Measurements from ENCODE around the gene CP.
A peak's percentile ranks its signal among the peaks of the same experiment; 100 is the strongest.
"Not testable (repeated sequence)": the region's sequence is repeated elsewhere in the genome, so short reads cannot be mapped to it uniquely, and the experiment has no call there.

Gene CP

GRCh38 chr3:149221783-149222517, at the start of gene CP:
CP (minus strand) TSS chr3:149221829; CDS start chr3:149221792, 37 bp downstream.
- H3K27ac ChIP-seq = no peak within 1 kb of the TSS
- no peak for DNase-seq (ENCODE audit: low read depth, low spot score)

GRCh38 chr3:149270180-149270579, 48.6 kb upstream of the CP start:
- no peak overlapping the region for H3K27ac ChIP-seq
- no peak for DNase-seq (ENCODE audit: low read depth, low spot score)

- DNase-seq (ENCODE audit: low read depth, low spot score) = no peak
- no peak overlapping the region for H3K27ac ChIP-seq
Measured at GRCh38 chr3:149269687-149270086, 48.1 kb upstream of the CP start.

GRCh38 chr3:149267565-149267964, 45.9 kb upstream of the CP start:
- DNase-seq (ENCODE audit: low read depth, low spot score) = no peak
- H3K27ac ChIP-seq = no peak overlapping the region

GRCh38 chr3:149266736-149267135, 45.1 kb upstream of the CP start:
- DNase-seq (ENCODE audit: low read depth, low spot score) = no peak
- H3K27ac ChIP-seq = no peak overlapping the region

GRCh38 chr3:149263856-149264255, 42.2 kb upstream of the CP start:
- no peak overlapping the region for H3K27ac ChIP-seq
- no peak for DNase-seq (ENCODE audit: low read depth, low spot score)

- no peak for DNase-seq (ENCODE audit: low read depth, low spot score)
- no peak overlapping the region for H3K27ac ChIP-seq
Measured at GRCh38 chr3:149258714-149259113, 37.1 kb upstream of the CP start.

GRCh38 chr3:149258298-149258697, 36.7 kb upstream of the CP start:
- H3K27ac ChIP-seq = no peak overlapping the region
- no peak for DNase-seq (ENCODE audit: low read depth, low spot score)

- no peak for DNase-seq (ENCODE audit: low read depth, low spot score)
- no peak overlapping the region for H3K27ac ChIP-seq
Measured at GRCh38 chr3:149252272-149252671, 30.6 kb upstream of the CP start.

GRCh38 chr3:149251186-149251585, 29.6 kb upstream of the CP start:
- no peak overlapping the region for H3K27ac ChIP-seq
- DNase-seq (ENCODE audit: low read depth, low spot score) = no peak

GRCh38 chr3:149247929-149248691, 26.5 kb upstream of the CP start:
- H3K27ac ChIP-seq = no peak overlapping the region
- DNase-seq (ENCODE audit: low read depth, low spot score) = no peak

- no peak overlapping the region for H3K27ac ChIP-seq
- no peak for DNase-seq (ENCODE audit: low read depth, low spot score)
Measured at GRCh38 chr3:149247008-149247710, 25.5 kb upstream of the CP start.

GRCh38 chr3:149245738-149246451, 24.3 kb upstream of the CP start:
- peak overlapping the region; percentile 51 for H3K27ac ChIP-seq
- peak; percentile 73 for DNase-seq (ENCODE audit: low read depth, low spot score)

GRCh38 chr3:149243540-149243939, 21.9 kb upstream of the CP start:
- no peak overlapping the region for H3K27ac ChIP-seq
- no peak for DNase-seq (ENCODE audit: low read depth, low spot score)

- no peak overlapping the region for H3K27ac ChIP-seq
- no peak for DNase-seq (ENCODE audit: low read depth, low spot score)
Measured at GRCh38 chr3:149239357-149239936, 17.8 kb upstream of the CP start.

GRCh38 chr3:149238268-149238667, 16.6 kb upstream of the CP start:
- not testable (repeated sequence) for DNase-seq (ENCODE audit: low read depth, low spot score); H3K27ac ChIP-seq

GRCh38 chr3:149235599-149236424, 14.2 kb upstream of the CP start:
- H3K27ac ChIP-seq = no peak overlapping the region
- no peak for DNase-seq (ENCODE audit: low read depth, low spot score)

GRCh38 chr3:149234671-149235245, 13.1 kb upstream of the CP start:
- no peak overlapping the region for H3K27ac ChIP-seq
- DNase-seq (ENCODE audit: low read depth, low spot score) = no peak

- no peak for DNase-seq (ENCODE audit: low read depth, low spot score)
- no peak overlapping the region for H3K27ac ChIP-seq
Measured at GRCh38 chr3:149233323-149233722, 11.7 kb upstream of the CP start.
